ENCODE measurements around the gene AP5B1.

GRCh38 chr11:65801153-65801987 lies 20.6 kb upstream of the AP5B1 start:
- TF ChIP-seq GATA2 (IDR thresholded peaks at IDR 0.05; ENCODE audit: low read depth, low read length) (no peak), GATA3 (IDR thresholded peaks at IDR 0.05; ENCODE audit: low read depth, low read length) (no peak)

Data from SH-SY5Y (cell line).